OCI-LY1 (cell line): Measurements from ENCODE around the gene NID1.

Source experiments
- H2AFZ ChIP-seq: fragments of 200-600 bp; sonication (generic), shearing (Covaris generic); 2 replicates; pipeline ENCODE4 v1.6.0; 2014; ENCODE audit warnings: antibody characterized with exemption, mild to moderate bottlenecking, low read length
- H3F3A ChIP-seq: fragments of 200-600 bp; sonication (generic), shearing (Covaris generic); 2 replicates; pipeline ENCODE4 v1.6.0; 2014; ENCODE audit warnings: mild to moderate bottlenecking, antibody characterized with exemption, low read length, moderate library complexity; ENCODE audit not compliant: insufficient read depth
- H3K27ac ChIP-seq: fragments of 200-600 bp; sonication (generic); 2 replicates; pipeline ENCODE4 v1.5.1; 2014; ENCODE audit warnings: low read length, mixed run types, mild to moderate bottlenecking, low read depth; ENCODE audit not compliant: poor library complexity, severe bottlenecking
- H3K27me3 ChIP-seq: fragments of 200-600 bp; sonication (generic); 2 replicates; pipeline ENCODE4 v1.6.0; 2014; ENCODE audit warnings: antibody characterized with exemption, mild to moderate bottlenecking, low read length, moderate library complexity; ENCODE audit not compliant: insufficient read depth
- H3K36me3 ChIP-seq: fragments of 200-600 bp; sonication (generic); 2 replicates; pipeline ENCODE4 v1.6.1; 2014; ENCODE audit warnings: mild to moderate bottlenecking, antibody characterized with exemption, low read length, moderate library complexity, mixed read lengths; ENCODE audit not compliant: insufficient read depth
- H3K4me1 ChIP-seq: fragments of 200-600 bp; sonication (generic); 2 replicates; pipeline ENCODE4 v1.5.1; 2014; ENCODE audit warnings: mild to moderate bottlenecking, low read length, moderate library complexity; ENCODE audit not compliant: insufficient read depth, severe bottlenecking
- H3K4me2 ChIP-seq: fragments of 200-600 bp; sonication (generic), shearing (Covaris generic); 2 replicates; pipeline ENCODE4 v1.6.1; 2014; ENCODE audit warnings: low read length
- H3K4me3 ChIP-seq: fragments of 200-600 bp; sonication (generic); 2 replicates; pipeline ENCODE4 v1.5.1; 2014; ENCODE audit warnings: low read length, low read depth, mild to moderate bottlenecking, mixed read lengths; ENCODE audit not compliant: poor library complexity, severe bottlenecking
- H3K79me2 ChIP-seq: fragments of 200-600 bp; shearing (Covaris generic); 2 replicates; pipeline ENCODE4 v1.6.1; 2016; ENCODE audit warnings: mixed run types, low read length, mixed read lengths; ENCODE audit not compliant: insufficient read depth
- H3K9ac ChIP-seq: fragments of 200-600 bp; sonication (generic), shearing (Covaris generic); 2 replicates; pipeline ENCODE4 v1.6.1; 2014; ENCODE audit warnings: mild to moderate bottlenecking, low read length, mixed read lengths
- H3K9me2 ChIP-seq: fragments of 200-600 bp; sonication (generic), shearing (Covaris generic); 2 replicates; pipeline ENCODE4 v1.6.1; 2014; ENCODE audit warnings: low read depth, mild to moderate bottlenecking, low read length, mixed read lengths
- H3K9me3 ChIP-seq: fragments of 200-600 bp; shearing (Covaris generic); 2 replicates; pipeline ENCODE4 v1.6.1; 2014; ENCODE audit warnings: low read length, mixed read lengths
- H4K20me1 ChIP-seq: fragments of 200-600 bp; sonication (generic), shearing (Covaris generic); 2 replicates; pipeline ENCODE4 v1.6.0; 2016; ENCODE audit warnings: mild to moderate bottlenecking, low read length; ENCODE audit not compliant: insufficient read depth
- EZH2 ChIP-seq: fragments of 200-600 bp; sonication (generic), shearing (Covaris generic); IDR thresholded peaks from 2 replicates; pipeline ENCODE4 v1.8.0; 2017; ENCODE audit warnings: borderline replicate concordance, mixed run types, mild to moderate bottlenecking, antibody characterized with exemption, low read length, moderate library complexity, mixed read lengths
- TF ChIP-seq, protein P1 (sequence below): fragments of 200-600 bp; sonication (generic), shearing (Covaris generic); IDR thresholded peaks from 2 replicates; pipeline ENCODE4 v1.5.1; 2017; ENCODE audit warnings: mild to moderate bottlenecking, antibody characterized with exemption, low read length, moderate library complexity, mixed read lengths

The NID1 gene

GRCh38 chr1:236075848-236076247, 11.0 kb upstream of the NID1 start:
- TF ChIP-seq EZH2 = no peak
- Histone ChIP-seq H3K9me2 (no peaks in the 10 kb centered on the region), H2AFZ (no peak overlapping the region), H4K20me1 (no peaks in the 10 kb centered on the region), H3K4me2 (no peak overlapping the region), H3K4me1 (no peaks in the 10 kb centered on the region), H3K9ac (no peak overlapping the region), H3K79me2 (no peaks in the 10 kb centered on the region), H3K4me3 (no peak overlapping the region), H3K36me3 (no peaks in the 10 kb centered on the region), H3K27me3 (no peaks in the 10 kb centered on the region; the same call in 1 of the 2 replicates), H3K27ac (no peak overlapping the region), H3K9me3 (no peaks in the 10 kb centered on the region), H3F3A (no peaks in the 10 kb centered on the region)

- no peaks in the 10 kb centered on the region for H3K9me2 ChIP-seq
- H3F3A ChIP-seq = no peaks in the 10 kb centered on the region
- H3K79me2 ChIP-seq = no peaks in the 10 kb centered on the region
- H3K9ac ChIP-seq = no peak overlapping the region
- TF ChIP-seq, protein P1, sequence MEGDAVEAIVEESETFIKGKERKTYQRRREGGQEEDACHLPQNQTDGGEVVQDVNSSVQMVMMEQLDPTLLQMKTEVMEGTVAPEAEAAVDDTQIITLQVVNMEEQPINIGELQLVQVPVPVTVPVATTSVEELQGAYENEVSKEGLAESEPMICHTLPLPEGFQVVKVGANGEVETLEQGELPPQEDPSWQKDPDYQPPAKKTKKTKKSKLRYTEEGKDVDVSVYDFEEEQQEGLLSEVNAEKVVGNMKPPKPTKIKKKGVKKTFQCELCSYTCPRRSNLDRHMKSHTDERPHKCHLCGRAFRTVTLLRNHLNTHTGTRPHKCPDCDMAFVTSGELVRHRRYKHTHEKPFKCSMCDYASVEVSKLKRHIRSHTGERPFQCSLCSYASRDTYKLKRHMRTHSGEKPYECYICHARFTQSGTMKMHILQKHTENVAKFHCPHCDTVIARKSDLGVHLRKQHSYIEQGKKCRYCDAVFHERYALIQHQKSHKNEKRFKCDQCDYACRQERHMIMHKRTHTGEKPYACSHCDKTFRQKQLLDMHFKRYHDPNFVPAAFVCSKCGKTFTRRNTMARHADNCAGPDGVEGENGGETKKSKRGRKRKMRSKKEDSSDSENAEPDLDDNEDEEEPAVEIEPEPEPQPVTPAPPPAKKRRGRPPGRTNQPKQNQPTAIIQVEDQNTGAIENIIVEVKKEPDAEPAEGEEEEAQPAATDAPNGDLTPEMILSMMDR = no peak
- TF ChIP-seq EZH2 = no peak
- no peaks in the 10 kb centered on the region for H3K9me3 ChIP-seq
- no peaks in the 10 kb centered on the region; the same call in 1 of the 2 replicates for H3K27me3 ChIP-seq
- no peaks in the 10 kb centered on the region for H4K20me1 ChIP-seq
- H3K36me3 ChIP-seq = no peaks in the 10 kb centered on the region
- no peak overlapping the region for H3K4me3 ChIP-seq
- no peak overlapping the region for H3K4me2 ChIP-seq
- H2AFZ ChIP-seq = no peak overlapping the region
- H3K4me1 ChIP-seq = no peaks in the 10 kb centered on the region
- H3K27ac ChIP-seq = no peak overlapping the region
Observed at GRCh38 chr1:236073307-236073897, 8.5 kb upstream of the NID1 start.

DNA sequence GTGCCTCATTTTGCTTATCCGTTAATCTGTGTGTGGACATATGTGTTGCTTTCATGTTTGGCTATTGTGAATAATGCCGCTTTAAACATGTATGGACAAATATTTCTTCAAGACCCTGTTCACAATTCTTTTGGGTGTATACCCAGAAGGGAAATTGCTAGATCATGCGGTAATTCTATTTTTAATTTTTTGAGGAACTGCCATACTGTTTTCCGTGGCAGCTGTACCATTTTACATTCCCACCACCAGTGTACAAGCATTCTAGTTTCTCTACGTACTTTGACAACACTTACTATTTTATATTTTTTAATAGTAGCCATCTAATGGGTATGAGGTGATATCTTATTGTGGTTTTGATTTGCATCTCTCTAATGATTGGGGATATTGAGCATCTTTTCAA, 7.1 kb upstream of the NID1 start:
- Histone ChIP-seq H2AFZ (no peak overlapping the region), H3K4me1 (peaks cover 2% of the 10 kb centered on the region), H3K4me3 (no peak overlapping the region), H3K4me2 (no peak overlapping the region), H4K20me1 (no peaks in the 10 kb centered on the region), H3K36me3 (no peaks in the 10 kb centered on the region), H3F3A (no peaks in the 10 kb centered on the region), H3K9ac (no peak overlapping the region), H3K27me3 (no peaks in the 10 kb centered on the region), H3K9me3 (no peaks in the 10 kb centered on the region), H3K9me2 (no peaks in the 10 kb centered on the region), H3K27ac (no peak overlapping the region), H3K79me2 (no peaks in the 10 kb centered on the region)
- no peak for TF ChIP-seq EZH2
- TF ChIP-seq, protein P1 = no peak

DNA sequence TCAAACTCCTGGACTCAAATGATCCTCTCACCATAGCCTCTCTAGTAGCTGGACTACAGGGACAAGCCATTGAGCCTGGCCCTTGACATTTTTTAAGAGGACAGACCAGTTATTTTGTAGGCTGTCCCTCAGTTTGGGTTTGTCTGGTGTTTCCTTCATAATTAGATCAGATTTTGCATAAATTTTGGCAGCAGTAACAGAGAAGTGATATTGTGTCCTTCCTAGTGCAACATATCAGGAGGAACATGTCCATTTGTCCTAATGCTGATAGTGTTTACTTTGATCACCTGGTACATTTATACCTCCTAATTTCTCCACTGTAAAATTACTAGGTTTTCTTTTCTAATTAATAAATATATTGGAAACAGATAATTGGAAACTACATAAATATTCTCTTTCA, 5.9 kb upstream of the NID1 start:
- TF ChIP-seq, protein P1 = no peak
- no peak for TF ChIP-seq EZH2
- H3K9me2 ChIP-seq = no peaks in the 10 kb centered on the region
- no peaks in the 10 kb centered on the region for H3K9me3 ChIP-seq
- H3K4me2 ChIP-seq = no peak overlapping the region
- no peaks in the 10 kb centered on the region for H4K20me1 ChIP-seq
- H3K27ac ChIP-seq = no peak overlapping the region
- H3K9ac ChIP-seq = no peak overlapping the region
- H2AFZ ChIP-seq = no peak overlapping the region
- no peaks in the 10 kb centered on the region for H3F3A ChIP-seq
- no peaks in the 10 kb centered on the region for H3K36me3 ChIP-seq
- H3K4me1 ChIP-seq = peaks cover 11% of the 10 kb centered on the region
- no peaks in the 10 kb centered on the region for H3K79me2 ChIP-seq
- no peaks in the 10 kb centered on the region for H3K27me3 ChIP-seq
- H3K4me3 ChIP-seq = no peak overlapping the region
